NAMALWA (cell line): ENCODE results near the gene PRRT1B.
A peak's percentile ranks its signal among the peaks of the same experiment; 100 is the strongest.
"Not testable (repeated sequence)": the region's sequence is repeated elsewhere in the genome, so short reads cannot be mapped to it uniquely, and the experiment has no call there.

Source experiments
- DNase-seq: peaks from one replicate; pipeline ENCODE4 v3.0.0-alpha.2; 2015; ENCODE audit warnings: low spot score

The PRRT1B gene

DNA sequence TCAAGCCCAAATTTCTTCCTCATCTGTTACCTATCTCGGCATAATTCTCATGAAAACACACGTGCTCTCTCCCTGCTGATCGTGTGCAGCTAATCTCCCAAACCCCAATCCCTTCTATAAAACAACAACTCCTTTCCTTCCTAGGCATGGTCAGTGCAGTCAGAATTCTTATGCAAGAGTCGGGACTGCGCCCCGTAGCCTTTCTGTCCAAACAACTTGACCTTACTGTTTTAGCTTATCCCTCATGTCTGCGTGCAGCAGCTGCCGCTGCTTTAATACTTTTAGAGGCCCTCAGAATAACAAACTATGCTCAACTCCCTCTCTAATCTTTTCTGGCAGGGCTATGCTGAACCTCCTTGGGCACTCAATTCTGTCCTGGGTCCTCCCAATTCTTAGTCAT is 5.1 kb downstream of the PRRT1B start:
- DNase-seq, result not testable (repeated sequence)

DNA sequence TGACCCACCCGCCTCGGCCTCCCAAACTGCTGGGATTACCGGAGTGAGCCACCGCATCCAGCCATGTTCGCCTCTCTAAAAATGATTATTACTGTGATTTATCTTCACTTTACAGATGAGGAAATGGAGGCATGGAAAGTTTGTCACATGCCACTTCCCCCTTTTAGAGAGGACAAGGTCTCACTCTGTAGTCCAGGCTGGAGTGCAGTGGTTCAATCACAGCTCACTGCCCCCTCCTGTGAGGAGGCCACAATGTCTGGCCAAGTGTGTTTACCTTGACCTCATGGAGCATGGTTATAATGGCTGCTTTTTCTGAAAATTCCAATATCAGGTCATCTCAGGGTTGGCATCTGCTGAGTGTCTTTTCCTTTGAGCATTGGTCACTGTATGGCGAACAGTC is 6.7 kb downstream of the PRRT1B start:
- DNase-seq, result no peak

DNA sequence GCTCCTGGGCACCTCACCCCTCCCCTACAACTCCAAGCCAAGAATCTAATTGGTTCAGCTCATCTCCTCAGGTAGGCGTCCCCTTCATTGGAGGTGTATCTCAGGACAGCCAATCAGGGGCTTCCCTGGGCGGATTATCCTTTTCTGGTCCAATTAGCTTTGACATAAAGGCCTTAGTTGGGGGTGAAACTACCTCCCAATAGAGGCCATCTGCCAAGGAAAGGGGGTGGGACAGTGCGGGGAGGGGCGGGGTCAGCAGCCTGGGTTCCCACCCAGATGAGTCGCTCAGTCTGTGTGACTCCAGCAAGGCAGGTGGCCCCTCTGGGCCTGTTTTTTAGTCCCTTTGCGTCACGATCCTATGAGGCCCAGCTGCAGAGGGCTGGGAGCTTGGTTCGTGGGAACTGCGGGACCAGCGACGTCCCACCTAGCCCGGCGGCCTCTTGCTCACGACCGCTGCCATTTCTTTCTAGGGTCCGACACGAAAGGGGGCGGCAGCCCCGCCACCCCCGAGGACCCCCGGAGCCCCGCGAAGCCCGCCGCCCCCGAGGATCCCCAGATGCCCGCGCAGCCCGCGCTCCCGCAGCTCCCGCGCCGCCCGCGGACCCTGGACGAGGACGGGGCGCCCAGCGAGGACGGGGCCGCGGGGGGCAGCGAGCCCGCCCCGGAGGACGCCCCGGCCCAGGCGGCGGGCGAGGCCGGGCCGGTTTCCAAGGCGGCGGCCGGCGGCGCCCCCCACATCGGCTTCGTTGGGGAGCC is 8.9 kb downstream of the PRRT1B start:
- DNase-seq, result peak; percentile 47

DNA sequence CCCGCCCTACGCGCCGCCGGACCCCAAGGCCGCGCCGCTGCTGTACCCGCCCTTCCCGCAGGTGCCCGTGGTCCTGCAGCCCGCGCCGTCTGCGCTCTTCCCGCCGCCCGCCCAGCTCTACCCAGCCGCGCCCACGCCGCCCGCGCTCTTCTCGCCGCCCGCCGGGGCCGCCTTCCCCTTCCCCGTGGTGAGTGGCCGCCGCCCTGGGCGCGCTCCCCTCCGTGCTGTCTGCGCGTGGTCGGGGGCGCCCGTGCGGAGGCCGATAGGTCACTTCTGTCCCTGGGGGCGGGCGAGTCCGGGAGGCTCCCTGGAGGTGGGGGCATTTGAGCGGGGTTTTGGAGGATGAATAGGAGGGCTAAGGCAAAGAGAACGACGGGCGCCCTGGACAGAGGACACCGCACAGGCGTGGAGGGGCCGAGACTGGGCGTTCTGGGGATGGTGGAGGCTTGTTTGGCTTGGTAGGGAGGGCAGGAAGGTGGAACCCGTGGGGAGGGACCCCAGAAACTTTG is 9.6 kb downstream of the PRRT1B start:
- no peak for DNase-seq

DNA sequence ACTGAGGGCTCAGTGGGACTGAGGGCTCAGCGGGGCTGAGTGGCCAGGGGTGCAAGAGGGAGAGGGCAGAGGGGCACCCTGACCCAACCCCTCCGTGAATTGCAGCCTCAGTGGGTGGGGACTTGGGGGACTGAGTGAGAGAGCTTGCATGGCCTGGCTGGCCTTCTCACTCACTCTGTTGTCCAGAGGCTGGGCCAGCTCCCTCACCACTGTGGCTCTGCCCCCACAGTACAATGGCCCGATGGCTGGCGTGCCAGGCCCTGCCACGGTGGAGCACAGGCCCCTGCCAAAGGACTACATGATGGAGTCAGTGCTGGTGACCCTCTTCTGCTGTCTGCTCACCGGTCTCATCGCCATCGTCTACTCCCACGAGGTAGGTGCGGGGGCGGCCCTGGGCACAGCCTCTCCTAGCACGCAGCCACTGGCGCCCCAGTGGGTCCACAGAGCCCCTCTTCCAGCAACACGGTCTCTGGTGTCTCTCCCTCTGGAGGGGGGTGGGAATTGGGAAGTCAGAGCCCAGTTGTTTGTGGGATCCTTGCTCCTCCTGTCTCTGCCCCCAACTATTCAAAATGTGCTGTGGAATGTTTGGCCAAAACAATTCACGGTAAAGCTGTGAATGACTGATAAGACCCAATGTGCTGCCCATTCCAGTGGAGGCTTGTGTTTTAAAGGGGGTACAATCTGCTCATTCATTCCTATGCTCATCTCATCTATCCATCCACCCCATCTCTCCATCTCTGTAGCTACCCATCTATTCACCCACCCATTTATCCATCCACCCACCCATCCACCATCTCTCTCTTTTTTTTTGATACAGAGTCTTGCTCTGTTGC is 10.7 kb downstream of the PRRT1B start:
- DNase-seq, result no peak

DNA sequence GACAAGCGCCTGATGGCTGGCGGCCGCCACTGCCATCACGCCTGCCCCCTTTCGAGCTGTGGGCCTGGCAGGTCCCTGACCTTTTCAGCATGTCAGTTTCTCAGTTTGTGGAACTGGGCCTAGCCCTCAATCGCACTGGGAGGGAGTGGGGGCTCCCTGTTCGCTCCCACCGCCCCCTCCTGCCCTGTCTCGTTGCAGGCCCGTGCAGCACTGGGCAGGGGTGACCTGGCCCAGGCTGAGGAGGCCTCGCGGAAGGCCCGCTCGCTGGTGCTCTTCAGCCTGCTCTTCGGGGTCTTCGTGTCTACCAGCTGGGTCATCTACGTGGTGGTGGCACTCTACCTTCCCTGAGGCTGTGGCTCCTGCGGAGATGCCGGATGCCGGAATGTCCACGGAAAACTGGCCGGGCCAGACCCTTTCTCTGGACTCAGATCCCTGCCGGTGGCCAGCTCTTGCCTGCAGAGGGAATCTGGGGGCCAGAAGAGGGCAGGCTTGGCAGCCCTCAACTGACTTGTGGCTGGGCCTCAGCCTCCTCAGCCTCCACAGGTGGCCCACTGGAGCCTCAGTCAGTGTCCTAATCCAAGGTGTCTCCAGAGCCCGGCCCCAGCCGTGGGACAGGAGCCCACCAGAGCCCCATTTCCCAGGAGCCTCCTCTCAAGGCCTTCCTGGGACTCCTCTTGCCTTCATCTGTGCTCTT is 12.7 kb downstream of the PRRT1B start:
- DNase-seq, result no peak

DNA sequence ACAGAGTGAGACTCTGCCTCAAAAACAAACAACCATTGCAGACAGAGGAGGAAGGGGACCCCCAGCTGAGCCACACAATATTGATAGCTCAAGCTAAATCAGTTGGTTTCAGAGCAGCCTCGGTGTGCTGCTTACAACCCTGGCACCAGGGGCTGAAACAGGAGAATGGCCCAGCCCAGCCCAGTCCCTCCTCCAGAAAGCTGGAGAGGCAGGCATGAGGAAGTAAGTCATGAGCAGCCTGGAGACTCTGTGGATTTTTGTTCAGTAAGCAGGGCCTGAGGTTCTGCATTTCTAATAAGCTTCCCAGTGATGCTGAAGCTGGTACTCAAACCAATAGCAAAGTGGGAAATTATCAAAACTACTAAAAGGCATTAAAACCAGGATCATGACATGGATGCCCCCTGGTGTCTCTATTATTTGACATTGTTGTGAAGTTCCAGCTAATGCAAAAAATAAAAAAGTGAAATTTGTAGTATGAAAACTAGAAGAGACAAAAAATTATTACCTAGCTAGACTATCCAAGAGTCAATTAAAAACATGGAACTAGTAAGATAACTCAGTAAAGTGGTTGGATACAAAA is 14.2 kb downstream of the PRRT1B start:
- DNase-seq, result no peak

DNA sequence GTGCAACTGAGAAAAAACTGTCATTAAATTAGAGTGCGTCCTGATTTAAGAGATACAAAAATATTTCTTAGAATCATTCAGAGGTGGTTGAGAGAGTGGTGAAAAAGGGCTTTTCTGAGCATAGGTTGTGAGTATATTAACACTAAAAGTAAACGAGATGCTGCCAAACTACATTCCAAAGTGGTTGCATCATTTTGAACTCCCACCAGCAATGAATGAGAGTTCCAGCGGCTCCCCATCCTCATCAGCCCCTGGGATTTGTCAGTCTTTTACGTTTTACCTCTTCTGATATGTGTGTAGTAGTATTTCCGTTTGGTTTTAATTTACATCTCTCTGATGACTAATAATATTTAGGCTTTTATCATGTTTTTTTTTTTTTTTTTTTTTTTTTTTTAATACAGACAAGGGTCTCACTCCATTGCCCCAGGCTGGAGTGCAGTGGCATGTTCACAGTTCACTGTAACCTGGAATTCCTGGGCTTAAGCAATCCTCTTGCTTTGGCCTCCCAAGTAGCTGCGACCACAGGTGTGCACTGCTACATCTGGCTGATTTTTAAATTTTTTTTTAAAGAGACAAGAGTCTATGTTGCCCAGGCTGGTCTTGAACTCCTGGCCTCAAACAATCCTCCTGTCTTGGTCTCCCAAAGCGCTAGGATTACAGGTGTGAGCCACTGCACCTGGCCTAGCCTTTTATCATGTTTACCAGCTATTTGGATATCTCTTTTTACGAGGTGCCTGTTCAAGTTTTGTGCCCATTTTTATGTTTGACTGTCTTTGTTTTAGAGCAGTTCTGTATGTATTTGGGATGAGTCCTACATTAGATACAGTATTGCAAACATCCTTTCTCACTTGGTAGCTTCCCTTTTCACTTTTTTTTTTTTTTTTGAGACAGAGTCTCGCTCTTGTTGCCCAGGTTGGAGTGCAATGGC is 17.0 kb downstream of the PRRT1B start:
- no peak for DNase-seq

DNA sequence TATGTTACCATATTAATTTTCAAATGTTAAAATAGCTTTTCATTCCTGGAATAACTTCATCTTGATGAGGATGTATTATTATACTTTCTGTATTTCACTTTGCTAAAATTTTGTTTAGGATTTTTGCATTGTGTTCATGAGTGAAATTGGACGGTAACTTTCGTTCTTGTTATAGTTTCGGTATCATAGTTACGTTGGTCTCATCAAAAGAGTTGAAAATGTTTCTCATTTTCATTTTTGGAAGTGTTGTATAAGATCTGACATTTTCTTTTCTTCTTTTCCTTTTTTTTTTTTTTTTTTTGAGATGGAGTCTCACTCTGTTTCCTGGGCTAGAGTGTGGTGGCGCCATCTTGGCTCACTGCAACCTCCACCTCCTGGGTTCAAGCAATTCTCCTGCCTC is 20.0 kb downstream of the PRRT1B start:
- DNase-seq, result no peak

DNA sequence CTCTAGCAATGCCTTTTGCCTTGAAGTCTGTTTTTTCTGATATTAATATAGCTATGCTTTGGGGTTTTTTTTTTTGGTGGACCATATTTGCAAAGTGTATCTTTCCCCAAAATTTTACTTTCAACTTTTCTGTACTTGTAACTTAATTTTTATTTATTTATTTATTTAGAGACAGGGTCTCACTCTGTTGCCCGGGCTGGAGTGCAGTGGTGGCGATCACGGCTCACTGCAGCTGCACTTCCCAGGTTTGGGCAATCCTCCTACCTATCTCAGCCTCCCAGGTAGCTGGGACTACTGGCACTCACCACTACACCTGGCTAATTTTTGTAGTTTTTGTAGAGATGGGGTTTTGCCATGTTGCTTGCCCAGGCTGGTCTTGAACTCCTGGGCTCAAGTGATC is 20.8 kb downstream of the PRRT1B start:
- DNase-seq, result no peak

DNA sequence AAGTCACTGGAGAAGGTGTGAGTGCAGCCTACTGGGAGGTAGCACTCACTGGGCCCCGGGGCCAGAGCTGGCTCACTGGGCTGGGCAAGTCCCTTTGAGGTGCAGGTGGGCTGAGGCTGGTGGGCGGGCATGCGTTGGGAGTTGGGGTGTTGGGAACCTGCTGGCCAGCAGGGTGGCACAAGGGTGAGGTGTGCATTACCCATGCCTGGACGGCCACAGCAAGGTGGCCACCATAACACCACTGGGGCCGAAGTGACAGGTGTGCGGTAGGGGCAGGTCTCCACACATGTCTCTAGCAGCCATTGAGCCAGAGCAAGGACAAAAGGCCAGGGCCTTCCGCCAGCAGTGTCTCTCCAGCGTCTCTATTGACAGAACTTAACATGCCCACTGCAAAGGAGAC is 22.6 kb downstream of the PRRT1B start:
- no peak for DNase-seq

DNA sequence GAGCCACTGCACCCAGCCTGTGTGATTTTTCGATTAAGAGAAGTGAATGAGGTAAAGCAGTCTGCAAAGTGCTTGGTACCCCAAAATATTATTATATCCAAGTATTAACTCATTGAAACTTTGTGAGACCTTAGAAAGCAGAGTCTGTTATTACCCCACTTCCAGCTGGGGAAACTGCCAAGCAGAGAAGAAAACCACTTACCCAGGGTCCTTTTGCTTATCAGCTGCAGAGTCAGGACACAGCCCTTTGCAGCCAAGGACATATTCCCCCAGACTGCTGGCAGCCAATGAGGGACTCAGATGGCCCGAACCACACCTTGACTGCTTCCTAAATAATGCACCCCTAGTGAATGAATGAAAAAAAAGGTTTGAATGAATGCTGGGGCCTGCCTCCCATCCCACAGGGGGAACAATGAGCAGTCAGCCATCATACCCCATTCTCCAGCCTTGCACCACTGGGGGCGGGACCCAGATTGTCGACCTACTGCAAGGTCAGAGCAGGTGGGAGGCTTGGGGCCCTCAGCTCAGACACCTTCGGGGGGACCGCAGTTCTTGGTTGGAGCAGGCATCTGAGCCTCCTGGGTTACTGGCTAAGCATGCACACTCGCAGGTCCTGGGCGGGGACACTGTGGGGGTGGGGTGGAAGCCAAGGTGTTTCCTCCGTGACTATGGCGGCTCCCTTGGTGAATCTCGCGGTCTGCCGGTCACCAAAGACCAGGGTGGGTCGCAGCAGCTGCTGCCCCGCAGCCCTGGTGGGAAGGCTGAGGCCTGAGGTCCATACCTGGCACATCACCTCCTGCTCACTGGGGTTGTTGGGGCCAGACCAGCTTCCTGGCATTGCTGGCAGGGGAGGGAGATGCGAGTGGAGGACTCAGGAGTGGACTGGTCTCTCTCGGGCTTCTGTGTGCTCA is 29.7 kb downstream of the PRRT1B start:
- no peak for DNase-seq

DNA sequence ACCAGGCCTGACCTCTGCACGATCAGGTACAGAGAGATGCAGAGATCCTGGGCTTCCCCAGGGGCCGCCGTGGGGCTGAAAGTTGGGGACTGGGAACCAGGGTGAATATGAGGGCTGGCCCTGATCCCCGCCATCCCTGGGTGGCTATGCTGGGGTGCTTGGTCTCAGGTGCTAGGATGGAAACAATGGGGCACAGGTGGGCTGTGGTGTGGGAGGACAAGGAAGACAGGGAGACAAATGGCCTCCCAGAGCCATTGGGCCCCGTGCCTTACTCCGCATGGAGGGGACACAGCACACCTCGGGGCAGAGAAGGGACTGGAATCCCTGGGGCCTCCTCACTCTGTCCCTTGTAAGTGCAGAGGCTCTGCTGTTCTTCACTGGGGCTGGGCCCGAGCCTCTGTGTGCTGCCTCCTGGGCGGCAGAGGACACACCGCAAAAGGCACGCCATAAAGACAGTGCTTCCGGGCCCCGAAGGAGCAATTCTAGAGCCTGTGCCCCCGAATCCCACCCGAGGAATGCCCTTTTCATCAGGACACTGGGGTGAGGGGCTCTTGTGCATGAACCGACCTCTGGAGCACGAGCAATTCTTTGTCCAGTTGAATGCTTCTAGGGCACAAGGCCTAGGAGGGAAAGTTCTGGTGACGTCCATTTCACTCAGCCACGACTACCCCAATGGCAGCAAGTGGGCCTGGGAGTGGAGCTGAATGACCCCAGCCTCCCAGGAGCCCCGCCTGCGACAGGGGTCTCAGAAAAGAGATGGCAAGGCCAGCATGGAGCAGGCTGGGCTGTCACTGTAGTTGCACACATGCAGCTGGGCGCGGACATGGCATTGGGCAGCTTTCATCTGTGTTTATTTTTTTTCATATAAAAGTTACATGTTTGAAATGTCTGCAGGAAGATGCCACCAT is 30.9 kb downstream of the PRRT1B start:
- no peak for DNase-seq

DNA sequence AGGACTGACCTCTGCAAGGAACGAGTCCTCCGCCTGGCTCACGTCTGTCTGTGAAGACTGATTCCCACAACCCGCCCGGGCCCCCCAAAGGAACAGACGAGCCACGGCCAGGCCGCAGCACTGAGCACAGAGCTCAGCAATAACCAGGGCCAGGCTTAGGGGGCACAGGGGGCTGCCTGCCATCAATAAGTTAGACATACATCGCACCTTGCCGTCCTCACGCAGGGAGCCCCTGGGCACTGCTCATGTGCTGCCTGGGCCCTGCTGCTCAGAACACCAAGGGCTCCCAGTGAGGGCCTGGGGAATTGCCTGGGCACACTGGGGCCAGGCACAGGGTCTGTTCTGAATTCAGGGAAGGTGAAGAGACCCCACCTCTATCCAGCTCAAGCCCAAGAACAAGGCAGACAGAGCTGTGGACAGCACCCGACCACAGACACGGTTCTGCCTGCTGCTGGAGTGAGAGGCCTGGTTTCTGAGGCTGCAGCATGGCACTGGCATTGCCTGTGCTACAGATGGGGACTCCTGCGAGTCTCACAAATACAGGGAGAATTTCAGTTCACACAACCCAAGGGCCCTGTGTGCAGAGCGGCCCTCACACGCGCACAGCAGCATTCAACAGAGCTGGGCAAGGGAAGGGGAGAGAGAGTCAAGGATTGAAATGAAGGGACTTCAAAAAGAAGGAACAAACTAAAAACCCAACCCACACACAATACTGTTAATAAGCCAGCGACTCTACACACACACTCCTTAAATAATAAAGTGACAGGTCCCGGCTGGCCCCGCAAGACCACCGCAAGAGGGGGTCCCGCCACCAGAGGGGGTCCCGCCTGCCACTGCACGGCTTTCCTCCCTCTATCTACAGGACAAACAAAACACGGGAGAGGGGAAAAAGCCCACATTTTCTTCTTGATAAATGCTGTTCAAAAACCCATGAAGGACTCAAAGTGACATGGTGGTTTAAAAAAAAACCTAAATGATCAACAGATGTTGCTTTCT is 32.0 kb downstream of the PRRT1B start:
- no peak for DNase-seq

DNA sequence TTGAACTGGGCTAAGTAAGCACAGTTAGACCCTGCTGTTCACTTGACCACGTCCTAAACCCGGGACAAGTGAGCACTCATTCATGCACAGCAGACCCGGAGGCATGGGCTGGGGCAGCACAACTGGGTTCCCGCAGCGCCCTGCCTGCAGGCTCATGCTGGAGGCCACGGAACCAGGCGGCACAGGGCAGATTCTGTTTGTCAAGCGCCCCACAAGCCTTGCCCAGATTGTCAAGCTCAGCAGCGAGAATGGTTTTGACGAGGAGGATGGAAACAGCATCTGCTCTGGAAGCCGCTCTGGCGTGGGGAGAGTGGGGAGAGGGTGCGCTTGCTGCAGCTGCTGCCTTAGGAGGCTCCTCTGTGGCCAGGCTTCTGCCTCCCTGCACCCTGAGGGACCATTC is 32.7 kb downstream of the PRRT1B start:
- no peak for DNase-seq

DNA sequence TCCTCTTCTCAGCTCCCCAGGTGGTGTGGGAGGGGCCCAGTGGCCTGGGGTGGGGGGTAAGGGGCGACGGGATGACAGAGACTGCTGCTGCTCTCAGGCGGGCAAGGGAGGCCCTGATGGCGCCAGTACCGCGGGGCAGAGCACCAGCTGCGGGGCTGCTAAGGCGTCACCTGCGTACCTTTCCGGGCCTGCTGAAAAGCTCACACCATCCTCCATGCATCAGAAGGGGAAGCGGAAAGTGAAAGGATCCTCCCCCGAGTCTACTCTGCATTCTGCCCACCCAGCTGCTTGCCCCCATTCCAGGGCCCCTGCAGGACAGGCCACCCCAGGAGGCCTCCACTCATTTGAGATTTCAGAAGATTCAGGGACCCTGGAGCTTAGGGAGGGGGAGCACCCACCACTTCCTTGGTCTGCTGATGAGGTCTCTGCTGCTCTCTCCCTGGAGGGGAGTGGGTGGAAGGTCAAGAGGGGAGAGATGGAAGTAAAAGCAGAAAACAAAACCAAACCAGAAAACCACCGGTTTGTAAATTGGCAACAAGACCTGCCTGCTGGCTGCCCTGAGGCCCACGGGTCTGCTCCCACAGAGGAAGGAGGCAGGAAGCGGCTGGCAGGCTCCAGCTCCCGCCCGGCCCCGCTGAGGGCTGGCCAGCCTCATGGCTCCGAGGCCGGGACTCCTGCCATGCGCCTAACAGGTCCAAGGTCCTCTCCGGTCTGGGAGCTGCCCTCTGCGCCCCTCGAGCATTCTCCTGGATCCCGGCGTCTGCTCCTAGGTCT is 33.6 kb downstream of the PRRT1B start:
- no peak for DNase-seq

DNA sequence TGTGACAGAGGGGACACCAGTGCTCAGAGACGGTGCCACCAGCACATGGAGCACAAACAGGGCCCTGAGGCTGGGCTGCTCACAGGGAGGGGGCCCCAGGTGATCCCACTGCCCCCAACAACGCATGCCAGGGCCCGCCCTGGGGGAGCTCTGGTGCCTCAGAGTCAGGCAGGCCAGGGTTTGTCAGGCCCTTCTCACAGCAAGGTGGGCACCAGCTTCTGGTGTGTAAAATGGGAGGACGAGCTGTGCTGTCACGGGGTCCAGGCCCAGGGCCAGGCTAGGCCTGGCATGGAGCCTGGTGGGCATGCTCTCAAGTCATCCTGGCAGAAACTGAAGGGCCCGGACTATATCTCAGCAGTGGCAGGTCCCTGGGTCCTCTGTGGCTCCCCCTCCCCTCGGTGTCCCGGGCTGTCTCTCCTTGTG is 34.5 kb downstream of the PRRT1B start:
- DNase-seq, result no peak
